T-helper 2 cell (primary cell): Measurements from ENCODE around the gene LTF.
"Not testable (repeated sequence)": the region's sequence is repeated elsewhere in the genome, so short reads cannot be mapped to it uniquely, and the experiment has no call there.

Experiments
- DNase-seq, 5 experiments: peaks; one replicate each; pipeline versions ENCODE4 v3.0.0 to v3.0.0-alpha.2; 2012 to 2022
- total RNA-seq, 2 donors: gene quantifications; one replicate each; lab custom pipeline; 2026; lab: John Stamatoyannopoulos, UW

The LTF gene
- 0 to 0.07 reads per million in 2 donors for total RNA-seq

DNA sequence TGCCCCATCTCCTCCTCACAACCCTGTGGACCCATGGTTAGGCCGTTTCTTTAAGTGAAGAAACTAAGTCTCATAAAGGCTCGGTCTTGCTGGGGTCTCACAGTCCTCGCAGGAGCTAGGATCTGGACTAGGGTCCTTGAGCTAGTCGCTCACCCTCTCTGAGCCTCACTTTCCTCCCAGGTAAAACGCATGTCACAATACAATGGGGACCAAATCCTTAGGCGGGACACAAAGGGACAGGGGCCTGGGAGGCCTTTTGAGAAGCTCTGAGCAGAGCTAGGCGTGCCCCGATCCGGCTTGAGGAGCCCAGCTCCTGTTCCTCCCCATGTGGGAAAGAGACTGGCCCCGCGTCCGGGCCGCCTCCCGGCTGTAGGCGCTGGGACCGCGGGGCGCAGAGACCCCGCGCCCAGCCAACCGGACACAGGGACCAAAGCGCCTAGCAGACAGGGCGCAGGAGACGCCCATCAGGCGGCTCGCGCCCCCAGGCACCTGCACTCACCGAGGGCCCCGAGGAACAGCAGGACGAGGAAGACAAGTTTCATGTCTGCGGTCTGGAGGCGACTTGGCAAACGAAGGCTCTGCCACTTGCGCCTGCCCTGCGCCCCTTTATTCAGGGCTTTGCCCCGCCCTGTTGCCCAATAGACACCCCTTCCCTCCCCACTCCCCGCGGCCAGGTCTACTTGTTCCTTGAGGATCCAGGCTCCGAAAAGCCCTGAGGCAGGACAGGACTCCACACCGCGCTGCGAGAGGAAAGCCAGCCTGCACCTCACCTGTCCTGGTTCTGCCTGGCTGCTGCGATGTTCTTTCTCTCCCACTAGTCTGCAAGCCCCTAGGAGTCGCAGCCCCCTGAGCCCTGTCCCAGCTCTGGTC is at the start of gene LTF:
LTF (minus strand) TSS at position 580 of the 870 bp plus-strand sequence; CDS start at position 542, 38 bp downstream.
- no peak for DNase-seq

DNA sequence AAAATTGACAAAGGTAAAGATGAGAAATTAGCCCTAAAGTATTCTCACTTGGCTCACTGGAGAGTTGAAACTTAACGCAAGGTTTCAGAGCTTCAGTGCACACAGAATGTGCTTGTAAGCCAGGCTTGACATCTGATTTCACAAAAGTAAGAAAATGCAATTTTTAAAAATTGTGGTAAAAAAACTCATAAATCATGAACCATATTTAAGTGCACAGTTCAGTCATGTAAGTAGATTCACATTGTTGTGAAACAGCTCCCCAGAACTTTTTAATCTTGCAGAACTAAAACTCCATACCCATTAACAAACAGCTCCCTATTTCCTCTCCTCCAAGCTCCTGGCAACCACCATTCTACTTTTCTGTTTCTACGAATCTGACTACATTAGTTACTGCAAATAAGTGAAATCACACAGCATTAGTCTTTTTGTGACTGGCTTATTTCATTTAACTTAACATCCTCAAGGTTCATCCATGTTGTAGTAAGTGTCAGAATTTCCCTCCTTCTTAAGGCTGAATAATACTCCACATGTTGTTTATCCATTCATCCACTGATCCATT is 47.6 kb upstream of the LTF start:
- DNase-seq = no peak

DNA sequence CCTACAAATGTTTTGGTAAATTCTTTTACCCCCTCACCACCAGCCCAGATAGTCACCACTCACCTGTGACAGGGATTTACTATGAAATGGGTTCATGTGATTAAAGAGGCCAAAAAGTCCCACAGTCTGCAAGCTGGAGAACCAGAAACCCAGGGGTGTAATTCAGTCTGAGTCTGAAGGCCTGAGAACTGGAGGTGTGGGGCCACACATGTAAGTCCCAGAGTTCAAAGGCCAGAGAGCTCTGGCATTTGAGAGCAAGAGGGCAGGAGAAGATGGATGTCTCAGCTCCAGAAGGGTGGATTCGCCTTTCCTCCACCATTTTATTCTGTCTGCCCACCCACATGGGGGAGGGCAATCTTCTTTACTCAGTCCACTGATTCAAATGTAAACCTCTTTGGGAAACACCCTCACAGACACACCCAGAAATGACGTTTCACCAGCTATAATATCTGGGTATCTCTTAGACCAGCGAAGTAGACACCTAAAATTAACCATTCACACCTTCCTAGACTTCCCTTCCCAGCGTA is 45.0 kb upstream of the LTF start:
- DNase-seq = no peak

DNA sequence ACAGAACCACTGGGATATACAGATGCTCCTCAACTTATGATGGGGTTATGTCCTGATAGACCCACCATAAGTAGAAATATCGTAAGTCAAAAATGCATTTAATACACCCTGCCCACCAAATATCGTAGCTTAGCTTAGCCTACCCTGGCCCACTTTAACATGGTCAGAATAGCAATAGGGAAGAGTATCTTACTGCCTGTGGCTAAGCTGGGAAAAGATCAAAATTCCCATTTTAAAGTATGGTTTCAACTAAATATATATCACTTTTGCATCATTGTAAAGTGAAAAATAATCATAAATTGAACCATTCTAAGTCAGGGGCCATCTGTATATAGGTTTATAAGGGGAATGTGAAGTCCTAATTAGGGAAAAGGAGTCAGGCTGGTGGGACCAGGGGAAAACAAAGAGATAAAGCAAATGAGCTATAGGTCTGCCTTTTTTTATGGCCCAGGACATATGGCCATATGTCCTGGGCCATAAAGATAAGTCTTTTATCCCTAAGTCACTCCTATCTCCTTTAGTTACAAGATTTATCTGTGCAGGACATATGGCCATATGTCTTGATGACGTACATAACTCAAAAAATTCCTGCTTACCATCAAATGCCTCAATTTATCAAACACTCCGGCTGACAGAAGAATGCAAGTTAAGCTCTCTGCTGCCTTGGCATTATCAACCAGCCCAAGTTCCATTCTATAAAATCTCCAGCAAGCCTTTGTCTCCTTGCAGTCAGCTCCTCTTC is 44.3 kb upstream of the LTF start:
- no peak for DNase-seq

DNA sequence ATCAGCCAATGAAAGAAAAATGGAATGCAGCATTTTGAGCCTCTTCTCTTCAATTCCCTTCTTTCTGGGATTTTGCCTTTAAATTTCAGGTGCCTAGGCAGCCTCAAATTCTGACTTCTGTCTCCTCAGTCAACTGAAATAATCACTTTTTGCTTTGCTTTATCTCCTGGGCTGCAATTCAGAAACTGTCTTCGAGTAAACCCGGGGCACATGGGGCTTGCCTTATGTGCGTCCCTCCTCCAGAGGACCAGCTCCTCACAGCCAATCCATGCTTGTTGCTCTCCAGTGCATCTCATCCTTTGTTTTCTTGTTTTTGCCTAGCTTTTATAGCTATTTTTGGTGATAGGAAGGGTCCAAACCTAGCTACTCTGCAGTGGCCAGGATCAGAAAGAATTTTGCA is 41.8 kb upstream of the LTF start:
- DNase-seq = no peak

DNA sequence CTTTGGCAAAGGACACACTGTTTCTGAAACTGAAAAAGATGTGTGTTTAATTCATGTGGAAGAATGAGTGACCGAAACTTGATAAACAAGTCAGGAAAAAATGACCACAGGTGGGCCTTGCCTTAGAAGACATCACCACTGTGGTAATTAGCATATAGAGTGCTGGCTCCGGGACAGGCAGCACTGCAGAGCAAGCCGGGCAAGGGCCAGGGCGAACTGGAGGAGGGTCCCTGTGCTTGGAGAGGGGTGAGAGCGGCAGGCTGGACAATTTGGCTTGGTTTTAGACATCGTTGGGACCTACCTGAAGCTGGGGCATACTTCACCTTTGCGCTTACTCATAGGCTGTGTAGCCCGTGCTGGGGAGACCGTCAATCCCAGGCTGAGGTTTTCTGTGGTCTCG is 41.2 kb upstream of the LTF start:
- DNase-seq = no peak

DNA sequence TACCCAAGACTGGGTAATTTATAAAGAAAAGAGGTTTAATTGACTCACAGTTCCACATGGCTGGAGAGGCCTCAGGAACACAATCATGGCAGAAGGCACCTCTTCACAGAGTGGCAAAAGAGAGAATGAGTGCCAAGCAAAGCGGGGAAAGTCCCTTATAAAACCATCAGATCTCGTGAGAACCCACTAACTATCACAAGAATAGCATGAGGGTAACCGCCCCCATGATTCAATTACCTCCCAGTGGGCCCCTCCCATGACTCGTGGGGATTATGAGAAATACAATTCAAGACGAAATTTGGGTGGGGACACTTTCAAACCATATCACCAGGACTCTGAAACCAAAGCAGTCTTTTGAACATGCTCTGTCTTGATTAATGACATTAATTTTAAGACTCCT is 40.1 kb upstream of the LTF start:
- DNase-seq = peak in 2 of 5 experiments; percentile 8 to 40

DNA sequence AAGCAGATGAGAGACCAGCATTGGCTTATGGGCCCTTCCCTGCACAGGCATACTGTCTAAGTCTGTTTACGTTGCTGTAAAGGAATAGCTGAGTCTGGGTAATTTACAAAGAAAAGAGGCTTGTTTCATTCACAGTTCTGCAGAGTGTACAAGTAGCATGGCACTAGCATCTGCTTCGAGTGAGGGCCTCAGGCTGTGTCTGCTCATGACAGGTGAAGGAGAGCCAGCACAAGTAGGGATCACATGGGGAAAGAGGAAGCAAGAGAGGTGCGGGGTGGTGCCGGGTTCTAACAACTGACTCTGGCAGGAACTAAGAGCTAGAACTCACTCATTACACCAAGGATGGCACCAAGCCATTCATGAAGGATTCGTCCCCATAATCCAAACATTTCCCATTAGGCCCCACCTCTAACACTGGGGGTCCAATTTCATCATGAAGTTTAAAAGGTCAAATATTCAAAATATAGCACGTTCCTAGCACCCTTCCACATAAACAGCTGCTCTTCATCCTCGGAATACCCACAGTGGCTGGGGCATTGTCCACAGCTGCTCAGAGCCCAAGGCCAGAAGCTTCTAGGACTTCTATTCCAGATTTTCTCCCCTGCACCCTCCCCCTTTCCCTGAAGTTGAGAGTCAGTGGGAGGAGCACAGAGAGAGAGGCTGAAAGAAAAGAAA is 38.6 kb upstream of the LTF start:
- no peak for DNase-seq

DNA sequence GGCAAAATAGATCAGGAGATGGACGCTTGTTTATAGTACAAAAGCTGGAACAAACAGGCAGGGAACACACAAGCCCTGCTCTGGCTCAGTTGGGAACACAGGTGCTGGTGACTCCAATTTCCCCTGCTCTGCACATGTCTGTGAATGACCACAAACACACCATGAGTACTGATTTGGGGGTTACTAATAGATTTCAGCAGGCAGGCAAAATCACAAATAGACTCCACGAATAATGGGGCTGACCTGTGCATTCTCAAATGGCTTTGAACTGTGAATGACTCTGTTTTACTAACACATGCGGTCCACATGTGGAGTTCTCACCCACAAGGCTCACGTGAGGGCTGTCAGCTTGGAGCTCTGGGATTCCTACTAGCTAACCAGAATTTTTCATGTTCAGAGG is 37.0 kb upstream of the LTF start:
- no peak for DNase-seq

DNA sequence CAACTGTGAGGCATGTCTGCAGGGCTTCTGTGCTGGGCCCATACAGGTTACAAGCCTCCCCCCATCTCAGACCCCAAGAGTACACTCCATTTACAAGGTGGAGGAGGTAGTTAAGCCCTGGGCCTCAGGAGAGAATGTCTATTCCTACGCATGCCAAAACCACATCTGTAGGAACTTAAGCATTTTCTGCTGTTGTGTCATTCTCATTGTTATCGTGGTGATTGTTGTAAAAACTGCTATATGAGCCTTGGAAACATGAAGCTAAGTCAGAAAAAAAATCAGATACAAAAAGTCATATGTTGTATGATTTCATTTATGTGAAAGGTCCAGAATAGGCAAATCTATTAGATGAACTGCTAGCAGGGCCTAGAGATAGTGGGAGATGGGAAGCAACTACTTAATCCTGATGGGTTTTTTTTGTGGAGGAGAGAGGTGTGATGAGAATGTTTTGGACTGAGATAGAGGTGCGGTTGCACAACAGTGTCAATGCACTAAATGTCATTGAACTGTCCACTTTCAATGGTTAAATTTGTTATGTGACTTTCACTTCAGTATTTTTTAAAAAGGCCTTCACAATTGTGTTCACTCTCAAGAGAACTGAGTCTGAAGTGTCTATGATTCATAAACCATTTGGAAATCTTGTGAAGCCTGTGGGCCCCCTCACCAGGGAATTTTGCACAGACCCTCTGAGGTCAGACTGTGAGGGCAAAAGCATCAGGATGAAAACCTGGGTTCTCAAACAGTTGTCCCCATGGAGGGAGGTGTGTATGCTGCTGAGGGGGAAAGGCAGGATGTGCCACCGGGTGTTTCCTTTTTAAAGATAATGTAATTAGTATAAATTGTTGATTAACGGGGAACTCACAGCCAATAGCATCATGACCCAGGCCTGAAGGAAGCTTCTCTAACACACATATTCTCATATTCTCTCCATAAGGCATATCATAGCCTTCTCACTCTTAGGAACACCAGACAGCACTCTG is 36.2 kb upstream of the LTF start:
- no peak for DNase-seq

DNA sequence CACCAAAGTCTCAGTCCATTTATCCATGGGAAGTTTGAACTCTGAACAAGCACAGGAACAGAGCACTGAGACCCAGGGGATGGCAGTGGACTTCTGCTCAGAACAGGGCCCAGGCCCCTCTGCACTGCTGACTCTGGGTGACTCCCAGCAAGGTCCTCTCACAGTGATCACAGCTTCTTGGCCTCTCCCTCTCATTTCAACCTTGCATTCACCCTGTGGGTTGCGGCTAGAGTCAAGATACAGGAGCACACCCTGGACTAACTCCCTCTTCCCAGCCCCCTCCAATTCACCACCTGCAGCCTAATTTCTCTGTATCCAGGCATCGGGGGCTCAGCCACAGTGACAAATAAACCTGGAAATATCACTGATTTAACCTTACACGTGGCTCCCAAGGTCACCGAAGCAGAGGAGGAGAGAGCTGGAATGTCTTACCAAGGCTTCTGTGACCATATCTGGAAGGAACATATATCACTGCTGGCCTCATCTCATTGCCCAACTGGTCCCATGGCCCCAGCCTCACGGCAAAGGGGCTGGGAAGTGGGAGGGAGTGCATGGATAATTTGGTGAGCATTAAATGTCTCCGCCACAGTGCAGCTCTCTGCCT is 34.3 kb upstream of the LTF start:
- no peak for DNase-seq

DNA sequence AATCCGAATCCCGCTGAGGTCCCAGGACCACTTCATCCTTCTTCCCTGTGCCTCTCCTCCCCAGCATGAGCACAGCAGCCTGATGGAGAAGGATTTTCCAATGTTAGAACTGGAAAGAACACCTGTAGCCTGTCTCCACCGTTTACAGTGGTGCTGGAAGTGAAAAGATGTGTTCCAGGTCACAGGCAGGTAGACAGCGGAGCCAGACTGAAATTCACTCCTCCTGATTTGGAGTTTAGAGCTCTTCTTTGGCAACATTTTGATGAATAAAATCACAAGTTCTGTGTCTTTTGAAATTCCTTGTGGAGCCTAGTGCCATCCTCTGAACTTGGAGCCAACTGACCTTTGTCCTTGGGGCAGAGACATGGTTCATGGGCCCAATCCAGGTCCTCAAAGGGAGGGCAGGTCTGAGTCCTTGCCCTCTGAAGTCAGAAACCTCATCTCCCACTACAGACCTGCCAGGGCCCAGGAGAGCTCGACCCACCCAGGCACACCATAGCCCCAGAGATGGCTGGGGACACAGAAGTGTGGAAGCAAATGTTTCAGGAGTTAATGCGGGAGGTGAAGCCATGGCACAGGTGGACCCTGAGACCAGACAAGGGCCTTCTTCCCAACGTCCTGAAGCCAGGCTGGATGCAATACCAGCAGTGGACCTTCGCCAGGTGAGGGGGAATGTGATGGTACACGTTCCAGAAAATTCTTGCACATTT is 33.0 kb upstream of the LTF start, which contains the start of gene RTP3:
RTP3 (plus strand) TSS at position 421 of the 710 bp plus-strand sequence; CDS start at position 508, 87 bp downstream.
- DNase-seq = no peak

DNA sequence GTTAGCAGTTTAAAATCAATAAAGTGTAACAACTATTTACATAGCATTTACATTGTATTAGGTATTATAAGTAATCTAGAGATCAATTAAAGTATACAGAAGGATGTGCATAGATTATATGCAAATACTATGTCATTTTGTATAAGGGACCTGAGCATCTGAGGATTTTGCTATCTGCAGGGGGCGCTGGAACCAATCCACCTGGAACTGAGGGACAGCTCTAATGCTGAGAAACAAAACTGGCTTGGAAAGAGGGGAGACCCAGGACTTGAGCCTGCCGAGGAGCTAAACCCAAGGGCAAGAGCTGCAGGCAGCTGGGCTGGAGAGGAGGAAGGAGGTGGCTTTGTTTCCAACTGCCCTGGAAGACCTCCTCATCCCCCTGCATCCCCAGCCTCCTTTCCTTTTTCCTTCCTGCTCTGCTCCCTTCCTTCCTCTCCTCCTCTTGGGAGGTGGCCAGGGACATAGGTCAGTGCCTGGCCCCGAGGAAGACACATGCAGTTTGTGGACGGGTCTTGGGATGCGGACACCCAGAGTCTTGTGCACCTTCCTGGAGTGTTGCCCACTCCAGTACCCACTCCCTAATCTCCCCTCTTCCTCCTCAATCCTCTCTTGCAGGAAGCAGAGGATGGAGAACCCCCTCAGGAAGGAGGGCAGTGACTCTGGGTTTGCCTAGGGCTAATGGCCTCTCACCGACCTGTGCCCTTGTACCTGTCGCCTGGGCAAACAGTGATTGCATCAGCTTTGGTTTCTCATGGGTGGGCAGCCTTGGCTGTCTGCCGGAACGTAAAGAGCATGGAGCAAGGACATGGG is 32.2 kb upstream of the LTF start:
- DNase-seq = peak in 4 of 5 experiments; percentile 4 to 47 (median 28)

DNA sequence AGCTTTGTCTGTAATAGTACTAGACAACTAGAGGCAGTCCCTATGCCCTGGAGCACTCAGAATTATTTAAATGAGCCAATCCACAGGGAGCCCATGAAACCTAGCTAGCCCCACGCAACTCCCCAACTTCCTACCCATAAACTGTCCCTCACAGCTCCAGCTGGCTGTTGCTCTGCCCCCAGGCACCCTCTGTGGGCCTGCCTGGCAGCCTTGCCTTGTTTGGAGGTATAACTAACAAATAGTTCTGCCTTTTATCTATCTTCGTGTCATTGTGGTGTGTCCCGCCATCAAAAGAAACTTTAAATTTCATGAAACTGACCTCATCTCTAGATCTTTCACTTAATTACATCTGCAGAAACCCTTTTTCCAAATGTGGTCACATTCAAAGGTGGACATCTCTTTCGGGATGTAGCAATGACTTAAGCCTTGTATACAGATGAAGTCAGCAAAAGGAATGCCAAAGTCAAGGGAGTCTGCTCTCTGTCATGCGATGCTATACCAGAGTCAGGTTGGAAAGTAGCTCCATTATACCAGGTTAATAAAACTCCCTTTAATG is 31.3 kb upstream of the LTF start:
- no peak for DNase-seq

DNA sequence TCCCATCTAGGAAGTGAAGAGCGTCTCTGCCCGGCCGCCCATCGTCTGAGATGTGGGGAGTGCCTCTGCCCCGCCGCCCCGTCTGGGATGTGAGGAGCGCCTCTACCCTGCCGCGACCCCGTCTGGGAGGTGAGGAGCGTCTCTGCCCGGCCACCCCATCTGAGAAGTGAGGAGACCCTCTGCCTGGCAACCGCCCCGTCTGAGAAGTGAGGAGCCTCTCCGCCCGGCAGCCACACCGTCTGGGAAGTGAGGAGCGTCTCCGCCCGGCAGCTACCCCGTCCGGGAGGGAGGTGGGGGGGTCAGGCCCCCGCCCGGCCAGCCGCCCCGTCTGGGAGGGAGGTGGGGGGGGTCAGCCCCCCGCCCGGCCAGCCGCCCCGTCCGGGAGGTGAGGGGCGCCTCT is 29.8 kb upstream of the LTF start:
- not testable (repeated sequence) for DNase-seq

DNA sequence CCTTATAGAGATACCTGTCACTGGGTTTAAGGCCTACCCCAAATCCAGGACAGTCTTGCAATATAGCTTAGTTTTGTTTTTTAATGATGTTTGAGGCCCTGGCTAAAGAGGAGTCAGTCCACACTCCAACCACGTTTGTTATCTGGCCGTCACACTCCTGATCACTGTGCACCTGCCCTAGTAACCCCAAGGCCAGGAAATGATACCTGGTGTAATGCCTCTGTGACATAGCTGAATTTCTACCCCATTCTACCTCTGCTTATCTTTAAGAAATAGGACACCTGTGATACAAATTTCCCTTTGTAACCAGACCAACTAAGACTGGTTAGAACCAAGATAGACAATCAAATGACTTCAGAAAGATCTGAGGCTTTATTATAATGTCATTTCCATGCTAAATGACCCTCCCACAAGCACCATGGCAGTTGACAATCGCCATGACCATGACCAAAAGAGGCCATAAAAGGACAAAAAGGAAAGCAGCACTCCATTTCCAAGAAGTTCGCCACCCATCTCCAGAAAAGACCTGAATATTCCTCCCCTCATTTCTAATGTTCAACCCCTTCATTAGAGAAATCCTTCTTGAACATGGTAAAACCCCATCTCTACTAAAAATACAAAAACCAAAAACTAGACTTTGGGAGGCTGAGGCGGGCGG is 28.3 kb upstream of the LTF start:
- DNase-seq = no peak

DNA sequence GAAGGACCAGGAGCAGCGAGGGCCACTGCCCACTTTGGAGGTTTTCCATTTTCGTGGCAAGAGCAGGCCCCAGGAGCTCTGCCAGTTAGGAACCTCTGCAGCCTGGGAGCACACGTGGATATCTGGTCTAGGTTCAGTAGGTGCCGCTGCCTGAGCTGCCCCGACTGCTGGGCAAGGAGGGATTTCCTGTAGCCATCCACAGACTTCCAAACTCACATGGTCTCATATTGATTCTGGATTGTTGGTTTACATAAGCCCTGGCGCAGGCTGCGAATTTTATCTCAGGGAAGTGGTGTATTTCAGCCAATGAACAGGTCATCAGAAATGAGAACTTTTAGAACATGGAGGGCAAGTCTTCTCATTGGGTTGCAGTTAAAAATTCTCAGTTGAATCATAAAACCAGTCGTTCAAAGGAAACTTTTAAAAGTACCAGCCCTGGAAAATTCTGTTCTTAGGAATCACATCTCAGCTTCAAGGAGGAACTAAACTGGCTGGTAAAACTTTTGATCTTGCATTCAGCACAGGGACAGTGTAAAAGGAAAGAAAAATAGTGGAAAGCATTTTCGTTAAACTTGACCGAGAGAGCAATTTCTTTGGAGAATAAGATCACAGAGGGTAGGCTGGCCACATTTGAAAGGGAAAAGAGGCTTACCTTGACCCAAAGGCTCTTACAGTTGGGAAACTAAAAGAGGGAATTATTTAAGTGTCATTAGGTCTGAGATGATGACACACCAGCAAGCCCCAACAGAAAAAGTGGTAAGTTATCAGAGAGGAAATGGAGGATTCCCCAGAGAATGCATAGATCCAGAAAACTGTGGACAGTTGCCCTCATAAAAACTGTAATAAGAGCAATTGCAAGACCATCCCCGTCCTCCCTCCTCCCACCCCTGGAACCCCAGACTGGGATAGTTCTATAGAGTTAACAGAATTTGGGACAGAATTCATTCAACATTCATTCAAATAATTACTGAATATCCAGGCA is 26.7 kb upstream of the LTF start:
- no peak for DNase-seq
